Muscle layer of colon (tissue), 2 donors: ENCODE data around the gene CAPZA2.

Experiments used
- H3K27ac ChIP-seq: one replicate; pipeline ENCODE4 v1.7.0; 2013; ENCODE audit warnings: low read depth, mild to moderate bottlenecking, low read length, moderate library complexity
- H3K27me3 ChIP-seq, 2 donors: one replicate each; pipeline ENCODE4 v1.7.0; 2013; ENCODE audit warnings: low read length in 2 of 2, mild to moderate bottlenecking in 2 of 2; ENCODE audit not compliant: insufficient read depth in 2 of 2, control insufficient read depth in 1 of 2
- H3K36me3 ChIP-seq: one replicate; pipeline ENCODE4 v1.7.0; 2013; ENCODE audit warnings: mild to moderate bottlenecking, low read length; ENCODE audit not compliant: insufficient read depth
- H3K4me1 ChIP-seq: one replicate; pipeline ENCODE4 v1.7.0; 2013; ENCODE audit warnings: mild to moderate bottlenecking, low read length; ENCODE audit not compliant: insufficient read depth
- H3K4me3 ChIP-seq, 2 donors: one replicate each; pipeline ENCODE4 v1.7.0; 2013; ENCODE audit warnings: low read length in 2 of 2, low read depth in 1 of 2, mild to moderate bottlenecking in 1 of 2, moderate library complexity in 1 of 2
- H3K9ac ChIP-seq: one replicate; pipeline ENCODE4 v1.7.0; 2013; ENCODE audit warnings: low read length
- H3K9me3 ChIP-seq: one replicate; pipeline ENCODE4 v1.7.0; 2013; ENCODE audit warnings: mild to moderate bottlenecking, low read length
- donor health status: abdominal sarcoma.
- donor health status: Adenocarcinoma of cecum.

CAPZA2 gene

DNA sequence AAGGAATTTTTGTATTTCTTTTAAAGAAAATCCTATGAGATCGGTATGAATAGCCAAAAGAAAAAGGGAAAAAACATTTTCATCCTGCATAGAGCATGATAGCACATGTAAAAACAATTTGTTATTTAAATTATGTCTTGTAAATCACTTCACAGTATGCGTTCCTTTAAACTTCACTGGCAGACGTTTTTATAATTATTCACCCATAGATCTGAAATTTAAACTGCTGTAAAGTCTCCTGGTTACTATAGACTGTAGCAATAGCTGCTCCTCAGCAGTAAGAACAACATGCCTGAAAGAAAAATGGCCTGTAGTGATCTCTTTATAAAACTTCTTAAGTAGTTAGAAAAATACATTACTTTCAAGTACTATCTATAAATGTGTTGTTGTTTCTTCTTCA is 26.5 kb downstream of the CAPZA2 start:
- Histone ChIP-seq H3K4me3 (no peak overlapping the region), H3K9ac (no peak overlapping the region), H3K36me3 (peaks cover 20% of the 10 kb centered on the region)

DNA sequence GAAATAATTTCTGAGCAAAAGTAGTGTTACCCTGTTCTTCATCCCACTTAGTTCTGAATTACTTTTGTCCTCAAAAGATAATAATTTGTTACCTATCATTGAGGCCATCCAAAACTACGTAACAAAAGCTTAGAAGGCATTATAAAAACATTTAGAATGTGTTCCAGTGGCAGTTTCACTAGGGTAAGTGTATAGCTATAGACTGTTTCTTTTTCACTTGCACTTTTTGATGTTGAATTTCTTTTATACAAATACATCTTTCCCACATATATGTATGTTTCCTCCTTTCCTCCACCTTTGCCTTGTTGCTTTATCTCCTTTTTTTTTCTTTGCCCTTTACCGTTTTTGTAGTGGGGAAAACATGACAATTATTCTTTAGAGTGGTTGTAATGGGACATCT is 33.5 kb downstream of the CAPZA2 start:
- Histone ChIP-seq H3K4me1 (no peaks in the 10 kb centered on the region), H3K9me3 (no peaks in the 10 kb centered on the region), H3K27me3 (no peaks in the 10 kb centered on the region), H3K4me3 (no peak overlapping the region), H3K36me3 (peaks cover 18% of the 10 kb centered on the region), H3K27ac (no peak overlapping the region), H3K9ac (no peak overlapping the region)

More for the DNA sequence above, 26.5 kb downstream of the CAPZA2 start:
- Histone ChIP-seq H3K27ac (no peak overlapping the region), H3K27me3 (no peaks in the 10 kb centered on the region), H3K4me1 (no peaks in the 10 kb centered on the region), H3K9me3 (no peaks in the 10 kb centered on the region)

DNA sequence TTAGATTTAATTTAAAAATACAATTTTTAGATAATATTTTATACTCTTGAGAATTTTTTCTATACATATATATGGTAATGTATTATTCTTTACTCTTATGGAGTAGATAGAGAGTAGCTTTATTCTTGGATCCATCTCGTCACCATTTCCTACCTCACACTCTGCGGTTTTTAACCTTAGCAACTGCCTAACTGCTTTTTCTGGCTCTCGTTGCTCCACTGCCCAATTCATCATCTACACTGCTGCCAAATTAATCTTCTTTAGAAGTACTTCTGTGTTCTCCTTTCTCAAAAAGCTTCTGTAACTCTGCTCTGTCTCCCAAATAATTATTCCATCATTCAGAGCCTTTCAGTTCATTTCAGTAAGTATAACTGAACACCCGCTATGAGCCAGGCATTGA is 35.3 kb downstream of the CAPZA2 start:
- Histone ChIP-seq H3K36me3 (peaks cover 24% of the 10 kb centered on the region), H3K4me1 (no peaks in the 10 kb centered on the region), H3K27ac (no peak overlapping the region), H3K9ac (no peak overlapping the region), H3K4me3 (no peak overlapping the region), H3K27me3 (no peaks in the 10 kb centered on the region), H3K9me3 (no peaks in the 10 kb centered on the region)

DNA sequence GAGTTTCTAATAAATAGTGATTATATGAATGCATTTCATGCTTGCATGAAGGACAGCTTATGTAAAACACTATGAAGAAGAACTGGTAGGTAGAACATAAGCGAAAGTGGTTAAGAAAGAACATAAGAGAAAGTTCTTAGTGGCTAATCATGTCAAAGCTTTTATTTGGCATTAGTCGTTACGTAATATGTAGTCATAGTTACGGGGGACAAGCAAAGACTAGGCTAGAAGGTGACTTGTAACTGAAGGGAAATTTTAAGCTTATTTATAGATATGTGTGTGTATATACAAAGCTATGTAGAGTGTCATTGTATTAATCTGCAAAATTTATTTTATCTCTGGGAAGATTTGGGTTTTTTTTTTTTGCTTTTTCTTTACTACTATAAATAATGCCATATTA is 36.9 kb downstream of the CAPZA2 start:
- Histone ChIP-seq H3K27ac (no peak overlapping the region), H3K4me3 (no peak overlapping the region), H3K4me1 (no peaks in the 10 kb centered on the region), H3K27me3 (no peaks in the 10 kb centered on the region), H3K36me3 (peaks cover 22% of the 10 kb centered on the region), H3K9me3 (no peaks in the 10 kb centered on the region), H3K9ac (no peak overlapping the region)

DNA sequence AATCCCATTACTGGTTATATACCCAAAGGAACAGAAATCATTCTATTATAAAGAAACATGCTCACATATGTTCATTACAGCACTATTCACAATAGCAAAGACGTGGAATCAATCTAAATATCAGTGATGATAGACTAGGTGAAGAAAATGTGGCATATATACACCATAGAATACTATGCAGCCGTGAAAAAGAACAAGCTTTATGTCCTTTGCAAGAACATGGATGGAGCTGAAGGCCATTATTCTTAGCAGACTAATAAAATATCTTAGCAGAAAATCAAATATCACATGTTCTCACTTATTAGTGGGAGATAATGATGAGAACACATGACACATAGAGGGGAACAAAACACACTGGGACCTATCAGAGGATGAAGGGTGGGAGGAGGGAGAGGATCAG is 38.8 kb downstream of the CAPZA2 start:
- Histone ChIP-seq H3K4me1 (no peaks in the 10 kb centered on the region), H3K9ac (no peak overlapping the region), H3K27ac (no peak overlapping the region), H3K9me3 (no peaks in the 10 kb centered on the region), H3K27me3 (no peaks in the 10 kb centered on the region), H3K36me3 (peaks cover 24% of the 10 kb centered on the region), H3K4me3 (no peak overlapping the region)

DNA sequence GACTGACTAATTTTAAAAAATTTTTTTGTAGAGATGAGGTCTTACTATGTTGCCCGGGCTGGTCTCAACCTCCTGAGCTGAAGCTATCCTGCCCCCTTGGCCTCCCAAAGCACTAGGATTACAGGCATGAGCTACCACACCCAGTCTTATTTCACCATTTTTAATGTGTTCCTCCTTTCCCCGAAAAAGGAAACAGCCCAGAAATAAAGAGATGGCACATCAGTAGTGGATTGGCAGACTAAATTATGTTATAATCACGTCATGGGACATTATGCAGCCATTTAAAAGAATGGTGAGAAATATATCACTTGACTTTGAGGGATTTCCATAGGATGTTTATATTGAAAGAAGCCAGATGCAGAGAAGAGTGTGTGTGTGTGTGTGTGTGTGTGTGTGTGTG is 40.5 kb downstream of the CAPZA2 start:
- no peaks in the 10 kb centered on the region for H3K4me1 ChIP-seq
- H3K9ac ChIP-seq = no peak overlapping the region
- no peak overlapping the region for H3K27ac ChIP-seq
- H3K4me3 ChIP-seq = no peak overlapping the region
- peaks cover 40% of the 10 kb centered on the region for H3K36me3 ChIP-seq
- H3K27me3 ChIP-seq = no peaks in the 10 kb centered on the region
- no peaks in the 10 kb centered on the region for H3K9me3 ChIP-seq

DNA sequence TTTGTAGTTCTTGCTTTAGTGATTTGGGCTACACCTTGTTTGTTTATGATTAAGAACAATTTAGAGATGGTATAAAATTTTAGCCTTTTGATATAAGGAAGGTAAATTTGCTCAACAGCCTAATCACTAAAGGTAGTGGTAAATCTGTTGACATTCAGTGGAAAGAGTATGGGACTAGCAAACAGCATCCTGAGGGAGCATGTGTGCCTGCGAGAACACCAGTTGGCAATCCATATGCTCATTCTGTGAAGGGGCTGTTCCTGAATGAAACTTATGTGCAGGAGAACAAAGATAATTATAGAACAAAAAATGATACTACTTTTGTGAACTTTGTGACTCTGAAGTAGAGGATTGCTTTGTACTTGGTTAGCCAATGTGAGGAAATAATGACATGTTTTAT is 44.0 kb downstream of the CAPZA2 start:
- Histone ChIP-seq H3K36me3 (peaks cover 40% of the 10 kb centered on the region), H3K27ac (no peak overlapping the region)

DNA sequence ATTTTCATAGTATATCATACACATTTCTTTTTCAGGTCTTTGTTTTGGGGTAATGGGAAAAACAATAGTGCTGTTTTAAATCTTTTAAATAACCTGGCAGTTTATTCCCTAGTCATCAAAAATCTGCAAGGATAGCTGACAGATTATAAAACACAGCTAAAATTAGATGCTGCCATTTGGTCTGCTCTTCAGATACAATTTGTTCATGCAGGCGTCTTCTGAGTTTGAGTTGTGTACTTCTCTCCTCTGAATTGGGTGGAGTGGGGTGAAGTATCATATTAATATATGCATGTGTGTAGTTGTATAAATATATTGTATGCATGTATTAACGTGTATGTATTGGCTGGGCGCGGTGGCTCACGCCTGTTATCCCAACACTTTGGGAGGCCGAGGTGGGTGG is 48.0 kb downstream of the CAPZA2 start:
- Histone ChIP-seq H3K27ac (no peak overlapping the region), H3K36me3 (peaks cover 53% of the 10 kb centered on the region), H3K9ac (no peak overlapping the region)

More for the DNA sequence above, 44.0 kb downstream of the CAPZA2 start:
- no peak overlapping the region for H3K9ac ChIP-seq
- H3K4me1 ChIP-seq = no peaks in the 10 kb centered on the region
- no peak overlapping the region for H3K4me3 ChIP-seq
- H3K27me3 ChIP-seq = no peaks in the 10 kb centered on the region
- H3K9me3 ChIP-seq = no peaks in the 10 kb centered on the region

DNA sequence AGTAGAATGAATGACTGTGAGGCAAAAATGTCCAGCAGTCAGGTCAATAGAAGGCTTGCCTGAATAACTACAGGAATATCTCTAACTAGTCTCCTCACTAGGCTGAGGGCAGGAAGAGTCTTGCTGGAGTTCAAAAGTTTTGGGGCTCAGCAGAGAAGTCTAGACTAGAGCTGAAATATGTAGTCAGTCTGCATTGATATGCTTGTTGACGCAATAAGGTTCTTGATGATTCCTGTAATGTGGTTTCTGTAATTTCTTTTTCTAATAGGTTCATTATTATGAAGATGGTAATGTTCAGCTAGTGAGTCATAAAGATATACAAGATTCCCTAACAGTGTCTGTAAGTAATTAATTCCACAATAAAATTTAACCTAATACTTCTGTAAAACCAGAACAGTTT is 49.4 kb downstream of the CAPZA2 start:
- H3K27me3 ChIP-seq = no peaks in the 10 kb centered on the region
- no peaks in the 10 kb centered on the region for H3K4me1 ChIP-seq
- peaks cover 52% of the 10 kb centered on the region for H3K36me3 ChIP-seq
- H3K27ac ChIP-seq = no peak overlapping the region
- H3K9me3 ChIP-seq = no peaks in the 10 kb centered on the region
- no peak overlapping the region for H3K4me3 ChIP-seq
- no peak overlapping the region for H3K9ac ChIP-seq

More for the DNA sequence above, 48.0 kb downstream of the CAPZA2 start:
- Histone ChIP-seq H3K4me3 (no peak overlapping the region), H3K9me3 (no peaks in the 10 kb centered on the region), H3K27me3 (no peaks in the 10 kb centered on the region), H3K4me1 (no peaks in the 10 kb centered on the region)

DNA sequence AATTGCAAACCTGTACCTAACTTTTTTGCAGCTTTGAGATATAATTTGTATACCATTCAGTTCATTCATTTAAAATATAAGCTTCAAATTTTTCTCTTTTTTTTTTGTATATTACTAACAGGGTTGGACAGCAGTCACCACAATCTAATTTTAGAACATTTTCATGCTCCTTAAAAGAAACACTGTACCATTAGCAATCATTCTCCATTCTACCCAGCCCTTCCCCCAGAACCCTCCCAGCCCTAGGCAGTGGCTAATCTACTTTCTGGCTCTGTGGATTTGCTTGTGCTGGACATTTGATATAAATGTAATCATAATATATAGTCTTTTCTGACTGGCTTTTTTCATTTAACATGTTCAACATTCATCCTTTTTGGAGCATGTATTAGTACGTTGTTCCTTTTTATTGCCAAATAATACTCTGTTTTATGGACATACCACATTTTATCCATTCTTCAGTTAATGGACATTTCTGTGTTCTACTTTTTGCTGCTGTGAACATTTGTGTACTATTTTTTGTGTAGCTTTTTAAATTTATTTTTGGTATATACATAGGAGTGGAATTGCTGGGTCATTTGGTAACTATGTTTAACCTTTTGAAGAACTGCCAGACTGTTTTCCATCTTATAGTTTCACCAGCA is 50.0 kb downstream of the CAPZA2 start:
- Histone ChIP-seq H3K36me3 (peaks cover 50% of the 10 kb centered on the region), H3K4me3 (no peak overlapping the region), H3K27me3 (no peaks in the 10 kb centered on the region), H3K27ac (no peak overlapping the region), H3K9ac (no peak overlapping the region), H3K9me3 (no peaks in the 10 kb centered on the region), H3K4me1 (no peaks in the 10 kb centered on the region)

DNA sequence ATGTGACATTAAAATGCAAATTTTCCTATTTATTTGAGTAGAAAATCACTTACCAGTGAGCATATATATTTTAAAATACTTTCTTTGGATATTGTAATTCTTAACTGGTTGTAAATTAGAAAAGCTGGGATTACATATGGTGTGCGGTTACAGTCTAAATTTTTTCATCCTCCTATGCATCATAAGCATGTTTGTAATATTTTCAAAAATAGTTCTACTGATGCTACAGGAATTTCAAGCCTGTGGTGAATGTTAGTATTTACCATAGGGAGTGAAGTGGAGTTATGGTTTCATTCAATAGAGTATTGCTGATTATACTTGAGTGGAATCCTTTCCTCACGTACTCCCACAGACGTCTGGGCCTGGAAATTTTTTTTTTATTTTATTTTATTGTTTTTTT is 56.3 kb downstream of the CAPZA2 start:
- Histone ChIP-seq H3K27ac (no peak overlapping the region), H3K36me3 (peaks cover 42% of the 10 kb centered on the region), H3K4me1 (no peaks in the 10 kb centered on the region), H3K27me3 (no peaks in the 10 kb centered on the region), H3K9me3 (no peaks in the 10 kb centered on the region), H3K4me3 (no peak overlapping the region), H3K9ac (no peak overlapping the region)

DNA sequence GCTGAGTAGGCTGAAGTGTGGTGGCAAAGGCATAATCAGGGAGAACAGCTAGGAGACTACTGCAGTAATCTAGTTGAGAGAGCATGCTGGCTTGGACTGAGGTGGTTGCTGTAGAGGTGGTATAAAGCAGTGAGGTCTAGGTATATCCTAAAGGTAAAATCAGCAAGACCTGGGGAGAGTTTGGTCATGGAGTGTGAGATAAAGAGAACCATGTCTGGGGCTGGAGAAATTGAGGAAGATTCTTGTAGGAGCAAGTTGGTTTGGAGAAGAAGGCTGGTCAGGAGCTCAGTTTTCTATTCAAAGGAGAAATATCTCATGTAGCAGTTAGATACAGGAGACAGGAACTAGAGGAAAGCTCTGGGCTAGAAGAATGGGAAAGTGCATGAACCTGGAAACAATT is 58.0 kb downstream of the CAPZA2 start:
- Histone ChIP-seq H3K4me1 (no peaks in the 10 kb centered on the region), H3K4me3 (no peak overlapping the region), H3K9me3 (no peaks in the 10 kb centered on the region), H3K27ac (no peak overlapping the region), H3K27me3 (no peaks in the 10 kb centered on the region), H3K36me3 (peaks cover 34% of the 10 kb centered on the region), H3K9ac (no peak overlapping the region)
